Breast epithelium (tissue), 4 donors: Measurements from ENCODE around the gene ANKH. TPM values are rescaled to one million over a fixed set of nuclear protein-coding genes. Genes with fewer than 3 reads are reported as not detected.

ENCODE experiments used
- DNase-seq, 2 donors: peaks; one replicate each; pipeline ENCODE4 v3.0.0-alpha.2; 2019; ENCODE audit warnings: low spot score in 2 of 2
- H3K27ac ChIP-seq, 2 donors: fragments of 200-600 bp; sonication (generic) in 1 of 2; one replicate each; pipeline ENCODE4 v1.5.1; 2016 to 2019; ENCODE audit warnings: mild to moderate bottlenecking in 1 of 2
- H3K27me3 ChIP-seq, 2 donors: fragments of 200-600 bp; sonication (generic) in 1 of 2; one replicate each; pipeline versions ENCODE4 v1.5.1 to v1.6.0; 2017 to 2019; ENCODE audit warnings: control low read depth in 1 of 2, mild to moderate bottlenecking in 1 of 2
- H3K36me3 ChIP-seq: fragments of 200-600 bp; one replicate; pipeline ENCODE4 v1.5.1; 2019
- H3K4me1 ChIP-seq, 2 donors: fragments of 200-600 bp; sonication (generic); one replicate each; pipeline ENCODE4 v1.5.1; 2016 to 2019; ENCODE audit warnings: control low read depth in 1 of 2
- H3K4me3 ChIP-seq, 3 donors: fragments of 200-600 bp; sonication (generic); 1 replicate in 2 of 3; 2 replicates in 1 of 3; pipeline ENCODE4 v1.5.1; 2016 to 2019; ENCODE audit warnings: mild to moderate bottlenecking in 3 of 3, moderate library complexity in 2 of 3
- H3K9me3 ChIP-seq, 2 donors: fragments of 200-600 bp; sonication (generic) in 1 of 2; one replicate each; pipeline ENCODE4 v1.5.1; 2016 to 2019; ENCODE audit warnings: control low read depth in 1 of 2
- POLR2A ChIP-seq: fragments of 450-650 bp; IDR thresholded peaks from one replicate; pipeline ENCODE4 v1.6.1; 2016; ENCODE audit warnings: antibody characterized with exemption, mild to moderate bottlenecking, moderate library complexity
- POLR2AphosphoS5 ChIP-seq, 3 donors: sonication (generic); formaldehyde crosslinking; IDR thresholded peaks; one replicate each; pipeline ENCODE4 v1.6.1; 2017; ENCODE audit warnings: antibody characterized with exemption in 3 of 3
- intact Hi-C: fragments of 100-400 bp; cut with DNase I; formaldehyde crosslinking; loops from one replicate; pipeline ENCODE4 v1.15.1; 2023; ENCODE audit warnings: low total_unique reads
- total RNA-seq, 3 donors: library from RNA; depleted of rRNA; stranded (reverse); fragments of >200 nt; gene quantifications; one replicate each; pipeline ENCODE4 v1.1.0, GENCODE V29; 2016
- TF ChIP-seq, protein P1 (sequence below), 3 donors: fragments of 450-650 bp; IDR thresholded peaks; one replicate each; pipeline ENCODE4 v1.5.1; 2016 to 2017; ENCODE audit warnings: antibody characterized with exemption in 3 of 3, mild to moderate bottlenecking in 3 of 3, moderate library complexity in 3 of 3

ANKH gene
- total RNA-seq, 3 donors from 2014 or later = 31.5 to 83.1 (median 52.1) TPM

DNA sequence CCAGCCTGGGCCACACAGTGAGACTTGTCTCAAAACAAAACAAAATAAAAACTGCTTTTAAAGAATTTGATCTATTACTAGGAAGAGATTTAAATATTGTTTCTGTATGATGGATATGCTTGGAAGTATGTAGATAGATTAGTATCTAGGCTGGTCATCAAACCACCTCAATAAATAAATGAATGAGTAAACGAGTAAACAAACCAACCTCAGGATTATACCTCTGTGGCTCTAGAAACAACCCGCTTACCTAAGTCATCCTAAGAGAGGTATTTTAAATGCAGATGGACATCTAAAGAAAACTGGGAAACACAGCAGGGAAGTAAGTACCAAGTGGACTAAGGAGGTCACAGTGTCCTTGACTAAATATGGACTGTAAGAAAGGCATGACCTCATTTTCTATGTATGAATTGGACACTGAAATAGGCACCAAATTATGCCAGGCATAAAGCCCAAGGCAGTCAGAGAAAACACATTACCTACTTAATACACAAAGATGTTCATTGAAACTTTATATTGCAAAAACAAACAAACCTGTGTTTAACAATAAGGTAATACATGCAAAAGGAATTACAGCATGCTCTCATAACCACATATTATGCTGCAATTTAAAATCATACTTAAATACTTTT is 7.3 kb downstream of the ANKH start:
- intact Hi-C loops = no loop called here
- no peaks in the 10 kb centered on the region for H3K4me1 ChIP-seq
- no peaks in the 10 kb centered on the region for H3K27me3 ChIP-seq
- no peak overlapping the region for H3K27ac ChIP-seq
- TF ChIP-seq POLR2AphosphoS5 (IDR thresholded peaks at IDR 0.05) = no peak
- TF ChIP-seq, protein P1, sequence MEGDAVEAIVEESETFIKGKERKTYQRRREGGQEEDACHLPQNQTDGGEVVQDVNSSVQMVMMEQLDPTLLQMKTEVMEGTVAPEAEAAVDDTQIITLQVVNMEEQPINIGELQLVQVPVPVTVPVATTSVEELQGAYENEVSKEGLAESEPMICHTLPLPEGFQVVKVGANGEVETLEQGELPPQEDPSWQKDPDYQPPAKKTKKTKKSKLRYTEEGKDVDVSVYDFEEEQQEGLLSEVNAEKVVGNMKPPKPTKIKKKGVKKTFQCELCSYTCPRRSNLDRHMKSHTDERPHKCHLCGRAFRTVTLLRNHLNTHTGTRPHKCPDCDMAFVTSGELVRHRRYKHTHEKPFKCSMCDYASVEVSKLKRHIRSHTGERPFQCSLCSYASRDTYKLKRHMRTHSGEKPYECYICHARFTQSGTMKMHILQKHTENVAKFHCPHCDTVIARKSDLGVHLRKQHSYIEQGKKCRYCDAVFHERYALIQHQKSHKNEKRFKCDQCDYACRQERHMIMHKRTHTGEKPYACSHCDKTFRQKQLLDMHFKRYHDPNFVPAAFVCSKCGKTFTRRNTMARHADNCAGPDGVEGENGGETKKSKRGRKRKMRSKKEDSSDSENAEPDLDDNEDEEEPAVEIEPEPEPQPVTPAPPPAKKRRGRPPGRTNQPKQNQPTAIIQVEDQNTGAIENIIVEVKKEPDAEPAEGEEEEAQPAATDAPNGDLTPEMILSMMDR (IDR thresholded peaks at IDR 0.05) = no peak
- no peak for TF ChIP-seq POLR2A
- H3K4me3 ChIP-seq = no peak overlapping the region
- no peaks in the 10 kb centered on the region for H3K9me3 ChIP-seq
- no peaks in the 10 kb centered on the region for H3K36me3 ChIP-seq
- no peak for DNase-seq

DNA sequence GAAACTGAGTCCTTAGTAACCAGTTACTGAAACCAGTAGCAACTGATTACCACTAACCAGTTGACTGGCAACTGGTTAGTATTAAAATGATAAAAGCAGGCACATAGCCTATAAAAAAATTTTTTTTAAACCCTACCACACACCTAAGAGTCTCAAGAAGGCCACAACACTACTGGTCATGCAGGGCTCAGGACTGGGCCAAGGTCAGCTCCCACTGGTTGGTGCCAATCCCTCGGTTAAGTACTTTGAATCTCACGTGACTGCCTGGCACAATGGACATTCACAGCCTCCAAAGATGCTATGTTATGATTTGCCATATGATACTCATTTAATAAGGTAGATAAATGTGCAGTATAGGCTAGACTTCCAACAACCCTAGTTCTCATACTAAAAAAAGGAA is 8.5 kb downstream of the ANKH start:
- Histone ChIP-seq H3K9me3 (no peaks in the 10 kb centered on the region), H3K27ac (no peak overlapping the region), H3K27me3 (no peaks in the 10 kb centered on the region), H3K36me3 (no peaks in the 10 kb centered on the region), H3K4me3 (no peak overlapping the region), H3K4me1 (no peaks in the 10 kb centered on the region)
- intact Hi-C loops = no loop called here
- no peak for TF ChIP-seq POLR2A
- no peak for TF ChIP-seq POLR2AphosphoS5 (IDR thresholded peaks at IDR 0.05)
- TF ChIP-seq, protein P1 (IDR thresholded peaks at IDR 0.05) = no peak
- no peak for DNase-seq

DNA sequence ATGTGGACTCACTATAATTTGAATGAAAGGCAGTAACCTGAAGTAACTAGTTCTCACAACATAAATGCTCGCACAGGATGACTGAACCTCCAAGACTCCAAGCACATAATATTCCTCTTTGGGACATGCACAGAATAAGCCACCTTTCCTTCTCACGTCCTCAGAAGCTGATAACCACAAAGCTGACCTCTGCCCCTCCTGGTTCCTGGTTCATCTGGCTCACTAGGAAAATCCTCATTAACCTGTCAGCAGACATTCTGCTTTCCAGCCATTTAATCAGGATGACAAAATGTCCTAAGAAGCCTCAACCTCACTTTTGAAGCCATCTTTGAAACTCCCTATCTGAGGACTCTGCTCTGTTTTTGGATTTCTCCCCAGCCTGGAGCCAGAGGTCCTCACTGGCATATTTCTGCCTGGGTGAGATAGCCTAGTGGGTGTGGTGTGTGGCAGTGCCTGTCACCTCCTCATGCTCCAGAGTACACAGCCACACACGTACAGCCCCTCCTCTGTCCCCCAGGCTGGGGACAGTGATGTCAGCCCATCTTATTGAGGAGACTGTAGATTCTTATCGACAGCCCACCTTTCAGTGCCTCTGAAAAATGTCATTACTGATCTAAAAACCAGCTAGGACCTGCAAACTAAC is 10.3 kb downstream of the ANKH start:
- TF ChIP-seq, protein P1 (IDR thresholded peaks at IDR 0.05) = no peak
- no peak for TF ChIP-seq POLR2A
- no peak for TF ChIP-seq POLR2AphosphoS5 (IDR thresholded peaks at IDR 0.05)
- no peaks in the 10 kb centered on the region for H3K9me3 ChIP-seq
- DNase-seq = no peak
- H3K4me1 ChIP-seq = no peaks in the 10 kb centered on the region
- H3K27ac ChIP-seq = no peak overlapping the region
- H3K4me3 ChIP-seq = no peak overlapping the region
- intact Hi-C loops = no loop called here
- no peaks in the 10 kb centered on the region for H3K36me3 ChIP-seq
- no peaks in the 10 kb centered on the region for H3K27me3 ChIP-seq

DNA sequence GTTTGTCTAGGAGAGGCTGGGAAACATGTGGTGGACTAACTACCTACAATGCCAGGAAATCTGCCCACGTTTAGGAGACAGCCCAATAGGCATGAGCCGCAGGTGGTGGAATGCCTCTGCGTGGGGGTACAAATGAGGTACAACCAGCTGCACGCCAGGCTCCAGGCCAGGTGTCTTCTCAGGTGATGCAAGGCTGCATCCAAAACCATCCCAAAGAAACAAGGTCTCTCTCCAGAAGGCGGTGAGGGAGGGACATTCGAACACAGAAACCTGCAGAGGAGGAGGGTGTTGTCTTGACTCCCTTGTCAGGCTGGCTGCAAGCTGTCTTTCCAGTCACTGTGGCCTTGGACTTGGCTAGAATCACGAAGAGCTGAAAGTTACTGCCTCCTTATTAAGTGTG is 11.6 kb downstream of the ANKH start:
- no peaks in the 10 kb centered on the region for H3K9me3 ChIP-seq
- H3K4me1 ChIP-seq = no peaks in the 10 kb centered on the region
- peak in 1 of 2 donors; percentile 90 for DNase-seq
- H3K27me3 ChIP-seq = no peaks in the 10 kb centered on the region
- peak overlapping the region in 1 of 2 donors; percentile 7 for H3K27ac ChIP-seq
- no peaks in the 10 kb centered on the region for H3K36me3 ChIP-seq
- no peak overlapping the region for H3K4me3 ChIP-seq
- TF ChIP-seq POLR2A = no peak
- peak in 2 of 3 donors; percentile 37 to 45 for TF ChIP-seq POLR2AphosphoS5 (IDR thresholded peaks at IDR 0.05)
- intact Hi-C loops = no loop called here

DNA sequence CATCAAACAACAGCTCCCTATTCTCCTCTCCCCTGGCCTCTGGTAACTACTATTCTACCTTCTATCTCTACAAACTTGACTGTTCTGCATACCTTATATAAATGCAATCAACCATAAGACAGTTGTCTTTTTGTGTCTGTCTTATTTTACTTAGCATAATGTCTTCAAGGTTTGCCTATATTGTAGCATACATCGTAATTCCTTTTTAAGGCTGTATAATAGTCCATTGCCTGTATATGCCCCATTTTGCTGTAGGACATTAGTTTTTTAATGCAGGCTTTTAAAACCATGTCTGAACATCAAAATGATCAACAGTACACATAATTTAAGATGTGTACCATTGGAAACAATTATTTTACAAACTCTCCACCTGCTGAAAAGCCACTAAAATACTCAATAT is 12.4 kb downstream of the ANKH start:
- H3K27ac ChIP-seq = no peak overlapping the region
- no peaks in the 10 kb centered on the region for H3K9me3 ChIP-seq
- no peaks in the 10 kb centered on the region for H3K4me1 ChIP-seq
- no peak for TF ChIP-seq POLR2AphosphoS5 (IDR thresholded peaks at IDR 0.05)
- TF ChIP-seq, protein P1 (IDR thresholded peaks at IDR 0.05) = no peak
- no peak for TF ChIP-seq POLR2A
- no peak overlapping the region for H3K4me3 ChIP-seq
- no peak for DNase-seq
- H3K27me3 ChIP-seq = no peaks in the 10 kb centered on the region
- H3K36me3 ChIP-seq = no peaks in the 10 kb centered on the region
- intact Hi-C loops = no loop called here
